Measurements from ENCODE around the gene WDR4. TPM values are rescaled to one million over a fixed set of nuclear protein-coding genes. Genes with fewer than 3 reads are reported as not detected.

Gene WDR4
- total and polyA plus RNA-seq, 10 of the 15 experiments (the other 5 are each of a cell fraction or from before 2014, with no cell fraction given) = 2.1 to 45.3 (median 18.7) TPM

DNA sequence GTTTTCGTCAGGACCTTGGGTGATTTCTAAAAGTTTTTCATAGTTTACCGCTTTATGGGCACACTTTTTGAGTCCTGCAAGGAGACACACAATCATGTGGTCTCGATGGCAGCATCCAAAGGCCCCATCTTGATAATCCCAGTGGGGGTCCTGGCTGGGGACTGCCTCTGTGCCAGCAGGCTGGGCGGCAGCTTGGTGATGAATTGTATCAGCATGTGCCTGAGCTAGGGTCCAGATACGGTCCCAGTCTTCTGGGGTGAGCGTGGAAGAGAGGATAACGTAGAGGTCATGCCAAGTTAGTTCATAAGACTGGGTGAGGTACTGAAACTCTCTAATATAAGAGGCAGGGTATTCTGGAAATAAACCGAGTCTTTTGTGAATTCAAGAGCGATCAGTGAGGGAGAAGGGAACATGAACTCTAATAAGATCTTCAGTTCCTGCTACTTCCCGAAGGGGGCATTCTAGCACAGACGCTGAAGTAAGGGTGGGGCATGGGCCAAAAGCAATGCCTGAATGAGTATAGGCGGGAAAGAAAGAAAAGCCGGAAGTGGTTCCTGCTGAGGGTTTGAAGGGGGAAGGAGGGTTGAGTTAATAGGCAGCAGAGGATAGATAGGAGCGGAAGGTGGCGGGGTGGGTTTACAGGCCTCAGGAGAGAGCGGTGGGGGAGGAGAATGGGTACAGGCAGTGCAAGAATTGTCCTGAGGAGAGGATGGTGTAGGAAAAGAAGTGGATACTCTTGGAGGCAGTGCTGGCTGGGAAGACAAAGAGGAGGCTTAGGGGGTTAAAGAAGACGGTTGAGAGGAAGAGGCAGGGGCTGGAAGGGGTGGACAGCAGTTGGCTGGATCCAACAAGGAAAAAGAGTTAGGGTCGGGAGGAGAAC is 44.5 kb upstream of the WDR4 start (continued):
- TF ChIP-seq, protein P1, sequence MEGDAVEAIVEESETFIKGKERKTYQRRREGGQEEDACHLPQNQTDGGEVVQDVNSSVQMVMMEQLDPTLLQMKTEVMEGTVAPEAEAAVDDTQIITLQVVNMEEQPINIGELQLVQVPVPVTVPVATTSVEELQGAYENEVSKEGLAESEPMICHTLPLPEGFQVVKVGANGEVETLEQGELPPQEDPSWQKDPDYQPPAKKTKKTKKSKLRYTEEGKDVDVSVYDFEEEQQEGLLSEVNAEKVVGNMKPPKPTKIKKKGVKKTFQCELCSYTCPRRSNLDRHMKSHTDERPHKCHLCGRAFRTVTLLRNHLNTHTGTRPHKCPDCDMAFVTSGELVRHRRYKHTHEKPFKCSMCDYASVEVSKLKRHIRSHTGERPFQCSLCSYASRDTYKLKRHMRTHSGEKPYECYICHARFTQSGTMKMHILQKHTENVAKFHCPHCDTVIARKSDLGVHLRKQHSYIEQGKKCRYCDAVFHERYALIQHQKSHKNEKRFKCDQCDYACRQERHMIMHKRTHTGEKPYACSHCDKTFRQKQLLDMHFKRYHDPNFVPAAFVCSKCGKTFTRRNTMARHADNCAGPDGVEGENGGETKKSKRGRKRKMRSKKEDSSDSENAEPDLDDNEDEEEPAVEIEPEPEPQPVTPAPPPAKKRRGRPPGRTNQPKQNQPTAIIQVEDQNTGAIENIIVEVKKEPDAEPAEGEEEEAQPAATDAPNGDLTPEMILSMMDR (IDR thresholded peaks at IDR 0.05 in 2 of 3, conservative IDR thresholded peaks at IDR 0.05 in 1 of 3; ENCODE audit: control insufficient read depth in 2 of 3, extremely low read depth in 1 of 3, insufficient read depth in 1 of 3, low read depth in 3 of 3, low read length in 3 of 3) = peak; percentile 76 to 83 (median 81)
- TF ChIP-seq ZNF207 (IDR thresholded peaks at IDR 0.05; ENCODE audit: borderline replicate concordance) (no peak), ASH2L (IDR thresholded peaks at IDR 0.05; ENCODE audit: borderline replicate concordance, low read depth) (no peak), JUNB (IDR thresholded peaks at IDR 0.05) (no peak), RAD21 (IDR thresholded peaks at IDR 0.05; ENCODE audit: insufficient read depth, low read depth, low read length) (peak; percentile 97), MYC (IDR thresholded peaks at IDR 0.05; ENCODE audit: insufficient read depth, insufficient read length, insufficient replicate concordance, low read length, severe bottlenecking) (no peak), NFYB (IDR thresholded peaks at IDR 0.05; ENCODE audit: insufficient read depth, low read depth, low read length) (0 out of 2 replicates have a peak, but pooled peaks have one; percentile 7), HDGF (IDR thresholded peaks at IDR 0.05) (peak; percentile 80; the same call in 1 of the 2 replicates), NRF1 (conservative IDR thresholded peaks at IDR 0.05; ENCODE audit: low read depth, low read length) (no peak), SIX5 (IDR thresholded peaks at IDR 0.05; ENCODE audit: low read depth, low read length, severe bottlenecking) (no peak), SMC3 (IDR thresholded peaks at IDR 0.05; ENCODE audit: borderline replicate concordance, low read length) (peak; percentile 88), TARDBP (IDR thresholded peaks at IDR 0.05; ENCODE audit: borderline replicate concordance) (no peak), CHD2 (IDR thresholded peaks at IDR 0.05; ENCODE audit: borderline replicate concordance, low read depth, low read length) (peak; percentile 58; the same call in 1 of the 2 replicates), TCF7 (IDR thresholded peaks at IDR 0.05; ENCODE audit: borderline replicate concordance) (no peak), CHD4 (IDR thresholded peaks at IDR 0.05) (no peak), MTA2 (IDR thresholded peaks at IDR 0.05; ENCODE audit: low read depth) (peak; percentile 73), MEF2B (IDR thresholded peaks at IDR 0.05; ENCODE audit: partially characterized antibody, poor library complexity, severe bottlenecking) (peak; percentile 20), RAD51 (IDR thresholded peaks at IDR 0.05) (no peak), YY1 (IDR thresholded peaks at IDR 0.05; ENCODE audit: low read depth, low read length) (peak; percentile 64), DPF2 (IDR thresholded peaks at IDR 0.05) (no peak)
- TF ChIP-seq, protein P2, sequence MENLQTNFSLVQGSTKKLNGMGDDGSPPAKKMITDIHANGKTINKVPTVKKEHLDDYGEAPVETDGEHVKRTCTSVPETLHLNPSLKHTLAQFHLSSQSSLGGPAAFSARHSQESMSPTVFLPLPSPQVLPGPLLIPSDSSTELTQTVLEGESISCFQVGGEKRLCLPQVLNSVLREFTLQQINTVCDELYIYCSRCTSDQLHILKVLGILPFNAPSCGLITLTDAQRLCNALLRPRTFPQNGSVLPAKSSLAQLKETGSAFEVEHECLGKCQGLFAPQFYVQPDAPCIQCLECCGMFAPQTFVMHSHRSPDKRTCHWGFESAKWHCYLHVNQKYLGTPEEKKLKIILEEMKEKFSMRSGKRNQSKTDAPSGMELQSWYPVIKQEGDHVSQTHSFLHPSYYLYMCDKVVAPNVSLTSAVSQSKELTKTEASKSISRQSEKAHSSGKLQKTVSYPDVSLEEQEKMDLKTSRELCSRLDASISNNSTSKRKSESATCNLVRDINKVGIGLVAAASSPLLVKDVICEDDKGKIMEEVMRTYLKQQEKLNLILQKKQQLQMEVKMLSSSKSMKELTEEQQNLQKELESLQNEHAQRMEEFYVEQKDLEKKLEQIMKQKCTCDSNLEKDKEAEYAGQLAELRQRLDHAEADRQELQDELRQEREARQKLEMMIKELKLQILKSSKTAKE (IDR thresholded peaks at IDR 0.05; ENCODE audit: low read depth, poor library complexity, severe bottlenecking) = no peak
- TF ChIP-seq, protein P3, sequence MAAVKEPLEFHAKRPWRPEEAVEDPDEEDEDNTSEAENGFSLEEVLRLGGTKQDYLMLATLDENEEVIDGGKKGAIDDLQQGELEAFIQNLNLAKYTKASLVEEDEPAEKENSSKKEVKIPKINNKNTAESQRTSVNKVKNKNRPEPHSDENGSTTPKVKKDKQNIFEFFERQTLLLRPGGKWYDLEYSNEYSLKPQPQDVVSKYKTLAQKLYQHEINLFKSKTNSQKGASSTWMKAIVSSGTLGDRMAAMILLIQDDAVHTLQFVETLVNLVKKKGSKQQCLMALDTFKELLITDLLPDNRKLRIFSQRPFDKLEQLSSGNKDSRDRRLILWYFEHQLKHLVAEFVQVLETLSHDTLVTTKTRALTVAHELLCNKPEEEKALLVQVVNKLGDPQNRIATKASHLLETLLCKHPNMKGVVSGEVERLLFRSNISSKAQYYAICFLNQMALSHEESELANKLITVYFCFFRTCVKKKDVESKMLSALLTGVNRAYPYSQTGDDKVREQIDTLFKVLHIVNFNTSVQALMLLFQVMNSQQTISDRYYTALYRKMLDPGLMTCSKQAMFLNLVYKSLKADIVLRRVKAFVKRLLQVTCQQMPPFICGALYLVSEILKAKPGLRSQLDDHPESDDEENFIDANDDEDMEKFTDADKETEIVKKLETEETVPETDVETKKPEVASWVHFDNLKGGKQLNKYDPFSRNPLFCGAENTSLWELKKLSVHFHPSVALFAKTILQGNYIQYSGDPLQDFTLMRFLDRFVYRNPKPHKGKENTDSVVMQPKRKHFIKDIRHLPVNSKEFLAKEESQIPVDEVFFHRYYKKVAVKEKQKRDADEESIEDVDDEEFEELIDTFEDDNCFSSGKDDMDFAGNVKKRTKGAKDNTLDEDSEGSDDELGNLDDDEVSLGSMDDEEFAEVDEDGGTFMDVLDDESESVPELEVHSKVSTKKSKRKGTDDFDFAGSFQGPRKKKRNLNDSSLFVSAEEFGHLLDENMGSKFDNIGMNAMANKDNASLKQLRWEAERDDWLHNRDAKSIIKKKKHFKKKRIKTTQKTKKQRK (IDR thresholded peaks at IDR 0.05; ENCODE audit: low read depth, low read length) = no peak
